Panc1 (cell line): ENCODE results near the gene ELMO1. TPM values are rescaled to one million over a fixed set of nuclear protein-coding genes. Genes with fewer than 3 reads are reported as not detected.

Source experiments
- ATAC-seq: fragments of 200-7000 bp; cut with Tn5 transposase; 2 replicates; pipeline ENCODE4 v1.9.1; 2020; ENCODE audit warnings: mild to moderate bottlenecking, moderate library complexity
- BruUV-seq: library from RNA; stranded (reverse); fragments of 400-500 nt; replicated peaks from 2 replicates; lab custom pipeline; 2021; lab: Mats Ljungman, UMichigan
- CTCF ChIA-PET: fragments of 300-600 bp; sonication (Branson Sonifier 250); formaldehyde crosslinking; loops from one replicate; lab custom pipeline; 2022; ENCODE audit warnings: antibody characterized with exemption; lab: Charles Lee
- POLR2A ChIA-PET: fragments of 300-600 bp; sonication (Branson Sonifier 250); formaldehyde crosslinking; loops from one replicate; lab custom pipeline; 2022; ENCODE audit warnings: antibody characterized with exemption; lab: Charles Lee
- DNase-seq: peaks from one replicate; pipeline ENCODE4 v3.0.0-alpha.2; 2010; ENCODE audit warnings: low read depth, low spot score
- H3K27ac ChIP-seq: 2 replicates; pipeline ENCODE4 v1.5.1; 2011; ENCODE audit warnings: mild to moderate bottlenecking, low read length, inconsistent platforms
- H3K27me3 ChIP-seq: fragments of 200-500 bp; sonication (Bioruptor generic); 2 replicates; pipeline ENCODE4 v1.6.0; 2014; ENCODE audit warnings: low read length, inconsistent platforms; ENCODE audit not compliant: control insufficient read depth, insufficient read depth
- H3K36me3 ChIP-seq: fragments of 200-500 bp; sonication (Bioruptor generic); 2 replicates; pipeline ENCODE4 v1.5.1; 2014; ENCODE audit warnings: inconsistent platforms, mild to moderate bottlenecking, low read length, moderate library complexity; ENCODE audit not compliant: control insufficient read depth, insufficient read depth
- H3K4me1 ChIP-seq: 2 replicates; pipeline ENCODE4 v1.5.1; 2011; ENCODE audit warnings: inconsistent platforms, mild to moderate bottlenecking, low read length, moderate library complexity; ENCODE audit not compliant: control insufficient read depth, insufficient read depth
- H3K4me3 ChIP-seq, 2 experiments: 2 replicates each; pipeline ENCODE4 v1.5.1; 2011 to 2012; ENCODE audit warnings: low read depth in 2 of 2, low read length in 2 of 2, mild to moderate bottlenecking in 2 of 2, inconsistent platforms in 1 of 2, moderate library complexity in 1 of 2
- H3K9me3 ChIP-seq: fragments of 200-500 bp; sonication (Bioruptor generic); 2 replicates; pipeline ENCODE4 v1.5.1; 2014; ENCODE audit warnings: low read depth, mild to moderate bottlenecking, inconsistent platforms, low read length, moderate library complexity; ENCODE audit not compliant: control insufficient read depth, insufficient read depth
- POLR2AphosphoS5 ChIP-seq: IDR thresholded peaks from 2 replicates; pipeline ENCODE4 v1.6.1; 2012; ENCODE audit warnings: mild to moderate bottlenecking, low read depth, low read length, moderate library complexity
- SIN3A ChIP-seq: IDR thresholded peaks from 2 replicates; pipeline ENCODE4 v1.6.1; 2012; ENCODE audit warnings: low read depth, mild to moderate bottlenecking, low read length, moderate library complexity, borderline replicate concordance; ENCODE audit not compliant: insufficient read depth
- TCF7L2 ChIP-seq: IDR thresholded peaks from 2 replicates; pipeline ENCODE4 v1.6.1; 2011; ENCODE audit warnings: mild to moderate bottlenecking, low read depth, low read length, inconsistent platforms
- in situ Hi-C: cut with HindIII; loops from 2 replicates; pipeline ENCODE4 v1.10.0; 2016; ENCODE audit warnings: low sequenced_read_pairs, low pct_unique_long_range_greater_than_20kb
- intact Hi-C: fragments of 100-400 bp; cut with micrococcal nuclease; formaldehyde crosslinking; loops from one replicate; pipeline ENCODE4 v1.10.0; 2022; ENCODE audit not compliant: unreplicated experiment
- total RNA-seq: library from RNA; stranded (reverse); gene quantifications from one replicate; pipeline ENCODE4 v1.2.1, GENCODE V29; 2021; ENCODE audit not compliant: unreplicated experiment
- TF ChIP-seq, protein P1 (sequence below): fragments of 450-650 bp; IDR thresholded peaks from 2 replicates; pipeline ENCODE4 v1.5.1; 2017; ENCODE audit warnings: mild to moderate bottlenecking
- TF ChIP-seq, protein P2 (sequence below), 2 experiments: IDR thresholded peaks; 2 replicates each; pipeline ENCODE4 v1.6.1; 2011 to 2012; ENCODE audit warnings: low read depth in 2 of 2, control low read depth in 1 of 2, low read length in 1 of 2, mild to moderate bottlenecking in 1 of 2, moderate library complexity in 1 of 2; ENCODE audit not compliant: insufficient read depth in 1 of 2

Gene ELMO1
- total RNA-seq, 1 experiment from 2014 or later, result 0.80 TPM

DNA sequence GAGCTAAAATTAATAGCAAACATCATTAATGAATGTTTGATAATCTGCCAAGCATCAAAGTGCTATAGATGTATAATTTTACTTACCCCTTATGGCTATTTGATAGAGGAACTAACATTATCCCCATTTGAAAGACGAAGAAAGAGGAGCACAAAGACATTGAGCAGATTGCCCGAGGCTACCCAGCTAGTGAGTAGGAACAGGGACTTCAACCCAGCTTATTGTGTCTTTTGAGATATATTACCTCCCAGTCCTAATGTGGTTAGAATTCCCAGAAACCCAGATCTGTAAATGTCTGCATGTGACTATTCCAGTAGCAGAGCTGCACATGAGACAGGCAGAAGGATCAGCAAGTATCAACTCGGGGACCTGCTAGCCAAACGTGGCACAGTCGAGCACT, 564.3 kb downstream of the ELMO1 start:
- no peak for ATAC-seq
- Histone ChIP-seq H3K9me3 (no peaks in the 10 kb centered on the region), H3K27me3 (no peaks in the 10 kb centered on the region), H3K4me3 (no peak overlapping the region), H3K27ac (no peak overlapping the region), H3K4me1 (no peaks in the 10 kb centered on the region), H3K36me3 (no peaks in the 10 kb centered on the region)
- in situ Hi-C loops (no loop called here), intact Hi-C loops (no loop called here)
- CTCF ChIA-PET, result no interaction called here
- BruUV-seq, result no TSS peak
- TF ChIP-seq, protein P1, sequence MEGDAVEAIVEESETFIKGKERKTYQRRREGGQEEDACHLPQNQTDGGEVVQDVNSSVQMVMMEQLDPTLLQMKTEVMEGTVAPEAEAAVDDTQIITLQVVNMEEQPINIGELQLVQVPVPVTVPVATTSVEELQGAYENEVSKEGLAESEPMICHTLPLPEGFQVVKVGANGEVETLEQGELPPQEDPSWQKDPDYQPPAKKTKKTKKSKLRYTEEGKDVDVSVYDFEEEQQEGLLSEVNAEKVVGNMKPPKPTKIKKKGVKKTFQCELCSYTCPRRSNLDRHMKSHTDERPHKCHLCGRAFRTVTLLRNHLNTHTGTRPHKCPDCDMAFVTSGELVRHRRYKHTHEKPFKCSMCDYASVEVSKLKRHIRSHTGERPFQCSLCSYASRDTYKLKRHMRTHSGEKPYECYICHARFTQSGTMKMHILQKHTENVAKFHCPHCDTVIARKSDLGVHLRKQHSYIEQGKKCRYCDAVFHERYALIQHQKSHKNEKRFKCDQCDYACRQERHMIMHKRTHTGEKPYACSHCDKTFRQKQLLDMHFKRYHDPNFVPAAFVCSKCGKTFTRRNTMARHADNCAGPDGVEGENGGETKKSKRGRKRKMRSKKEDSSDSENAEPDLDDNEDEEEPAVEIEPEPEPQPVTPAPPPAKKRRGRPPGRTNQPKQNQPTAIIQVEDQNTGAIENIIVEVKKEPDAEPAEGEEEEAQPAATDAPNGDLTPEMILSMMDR, result no peak
- TF ChIP-seq, protein P2, sequence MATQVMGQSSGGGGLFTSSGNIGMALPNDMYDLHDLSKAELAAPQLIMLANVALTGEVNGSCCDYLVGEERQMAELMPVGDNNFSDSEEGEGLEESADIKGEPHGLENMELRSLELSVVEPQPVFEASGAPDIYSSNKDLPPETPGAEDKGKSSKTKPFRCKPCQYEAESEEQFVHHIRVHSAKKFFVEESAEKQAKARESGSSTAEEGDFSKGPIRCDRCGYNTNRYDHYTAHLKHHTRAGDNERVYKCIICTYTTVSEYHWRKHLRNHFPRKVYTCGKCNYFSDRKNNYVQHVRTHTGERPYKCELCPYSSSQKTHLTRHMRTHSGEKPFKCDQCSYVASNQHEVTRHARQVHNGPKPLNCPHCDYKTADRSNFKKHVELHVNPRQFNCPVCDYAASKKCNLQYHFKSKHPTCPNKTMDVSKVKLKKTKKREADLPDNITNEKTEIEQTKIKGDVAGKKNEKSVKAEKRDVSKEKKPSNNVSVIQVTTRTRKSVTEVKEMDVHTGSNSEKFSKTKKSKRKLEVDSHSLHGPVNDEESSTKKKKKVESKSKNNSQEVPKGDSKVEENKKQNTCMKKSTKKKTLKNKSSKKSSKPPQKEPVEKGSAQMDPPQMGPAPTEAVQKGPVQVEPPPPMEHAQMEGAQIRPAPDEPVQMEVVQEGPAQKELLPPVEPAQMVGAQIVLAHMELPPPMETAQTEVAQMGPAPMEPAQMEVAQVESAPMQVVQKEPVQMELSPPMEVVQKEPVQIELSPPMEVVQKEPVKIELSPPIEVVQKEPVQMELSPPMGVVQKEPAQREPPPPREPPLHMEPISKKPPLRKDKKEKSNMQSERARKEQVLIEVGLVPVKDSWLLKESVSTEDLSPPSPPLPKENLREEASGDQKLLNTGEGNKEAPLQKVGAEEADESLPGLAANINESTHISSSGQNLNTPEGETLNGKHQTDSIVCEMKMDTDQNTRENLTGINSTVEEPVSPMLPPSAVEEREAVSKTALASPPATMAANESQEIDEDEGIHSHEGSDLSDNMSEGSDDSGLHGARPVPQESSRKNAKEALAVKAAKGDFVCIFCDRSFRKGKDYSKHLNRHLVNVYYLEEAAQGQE (IDR thresholded peaks at IDR 0.05; ENCODE audit: insufficient read depth in 1 of 2, low read depth in 2 of 2, low read length in 1 of 2), result no peak
- TF ChIP-seq TCF7L2 (no peak), SIN3A (no peak), POLR2AphosphoS5 (no peak)
- DNase-seq, result no peak
- POLR2A ChIA-PET, result interaction anchor here (0.6 kb wide), 1 partner anchor 308 kb away, joined by 13 read pairs; no protein-coding TSS in a partner anchor

DNA sequence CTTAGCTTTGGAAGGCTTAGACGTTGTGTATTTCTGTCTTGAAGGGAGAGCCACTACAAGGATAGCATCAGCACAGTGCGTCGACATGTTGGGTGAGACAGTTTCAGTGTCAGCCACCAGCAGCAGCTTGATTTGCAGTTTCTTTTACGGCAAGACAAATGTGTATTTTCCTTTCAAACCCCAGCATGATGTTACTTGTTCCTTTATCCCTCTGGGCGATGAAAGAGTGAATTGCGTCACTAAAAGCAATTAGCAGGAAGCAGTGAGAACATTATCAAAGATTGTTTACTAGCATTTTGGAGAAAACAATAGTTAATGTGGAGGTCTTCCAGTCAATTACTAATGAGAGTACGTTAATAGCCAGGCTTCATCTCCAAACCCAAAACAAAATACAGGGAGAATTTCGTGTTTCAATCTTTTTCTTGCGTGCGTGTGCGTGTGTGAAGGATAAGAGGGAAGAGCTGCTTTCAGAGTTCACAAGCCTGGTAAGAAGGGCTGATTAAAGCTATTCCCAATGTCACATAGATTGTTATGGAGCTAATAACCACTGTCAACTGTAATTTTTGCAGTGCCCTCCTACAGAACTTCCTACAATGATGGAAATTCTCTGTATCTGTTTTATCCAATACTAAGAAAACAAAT, 567.3 kb downstream of the ELMO1 start:
- Histone ChIP-seq H3K4me1 (no peaks in the 10 kb centered on the region), H3K9me3 (no peaks in the 10 kb centered on the region), H3K4me3 (no peak overlapping the region), H3K27ac (no peak overlapping the region), H3K27me3 (no peaks in the 10 kb centered on the region), H3K36me3 (no peaks in the 10 kb centered on the region)
- DNase-seq (no peak), ATAC-seq (no peak)
- BruUV-seq, result no TSS peak
- ChIA-PET POLR2A (no interaction called here), CTCF (no interaction called here)
- in situ Hi-C loops, result no loop called here
- intact Hi-C loops, result no loop called here
- TF ChIP-seq POLR2AphosphoS5, result no peak
- no peak for TF ChIP-seq SIN3A
- TF ChIP-seq TCF7L2, result no peak
- TF ChIP-seq, protein P1, result no peak
- TF ChIP-seq, protein P2 (IDR thresholded peaks at IDR 0.05; ENCODE audit: insufficient read depth in 1 of 2, low read depth in 2 of 2, low read length in 1 of 2), result no peak
